Parathyroid adenoma (tissue), 2 donors: Measurements from ENCODE around the gene ARL4C.

Source experiments
- H2AFZ ChIP-seq: fragments of 300-600 bp; sonication (generic); one replicate; pipeline ENCODE4 v1.7.0; 2017; ENCODE audit warnings: antibody characterized with exemption, mild to moderate bottlenecking
- H3K27ac ChIP-seq: fragments of 300-600 bp; sonication (generic); one replicate; pipeline ENCODE4 v1.7.0; 2017
- H3K27me3 ChIP-seq: fragments of 300-600 bp; sonication (generic); one replicate; pipeline ENCODE4 v1.7.0; 2017; ENCODE audit warnings: low read length; ENCODE audit not compliant: control insufficient read depth, insufficient read depth
- H3K36me3 ChIP-seq: fragments of 300-600 bp; sonication (generic); one replicate; pipeline ENCODE4 v1.7.0; 2017; ENCODE audit warnings: low read length; ENCODE audit not compliant: control insufficient read depth, insufficient read depth
- H3K4me1 ChIP-seq: fragments of 300-600 bp; sonication (generic); one replicate; pipeline ENCODE4 v1.7.0; 2017; ENCODE audit warnings: control low read depth
- H3K4me2 ChIP-seq: fragments of 300-600 bp; sonication (generic); one replicate; pipeline ENCODE4 v1.7.0; 2017; ENCODE audit warnings: low read length
- H3K4me3 ChIP-seq: fragments of 300-600 bp; sonication (generic); one replicate; pipeline ENCODE4 v1.7.0; 2017; ENCODE audit warnings: low read depth, low read length
- H3K79me2 ChIP-seq: fragments of 300-600 bp; sonication (generic); one replicate; pipeline ENCODE4 v1.7.0; 2017; ENCODE audit warnings: control low read depth
- H3K9ac ChIP-seq: fragments of 300-600 bp; sonication (generic); one replicate; pipeline ENCODE4 v1.7.0; 2017; ENCODE audit warnings: mild to moderate bottlenecking
- H3K9me3 ChIP-seq: fragments of 300-600 bp; sonication (generic); one replicate; pipeline ENCODE4 v1.7.0; 2017; ENCODE audit warnings: low read length; ENCODE audit not compliant: control insufficient read depth
- CTCF ChIP-seq: fragments of 300-600 bp; sonication (generic); IDR thresholded peaks from one replicate; pipeline ENCODE4 v1.7.0; 2017; ENCODE audit warnings: antibody characterized with exemption, mild to moderate bottlenecking
- donor health status: primary hyperparathyroidism.

ARL4C gene

GRCh38 chr2:234496055-234496834 is 636 bp downstream of the ARL4C start:
- no peaks in the 10 kb centered on the region for H3K9me3 ChIP-seq
- no peaks in the 10 kb centered on the region for H3K36me3 ChIP-seq
- H3K4me1 ChIP-seq, result no peaks in the 10 kb centered on the region
- H3K27me3 ChIP-seq, result no peaks in the 10 kb centered on the region
- peak overlapping the region; percentile 49 for H3K27ac ChIP-seq
- H3K9ac ChIP-seq, result no peak overlapping the region
- H3K4me2 ChIP-seq, result peak overlapping the region; percentile 87
- peak overlapping the region; percentile 86 for H2AFZ ChIP-seq
- no peaks in the 10 kb centered on the region for H3K79me2 ChIP-seq
- TF ChIP-seq CTCF, result no peak
- peak overlapping the region; percentile 54 for H3K4me3 ChIP-seq

DNA sequence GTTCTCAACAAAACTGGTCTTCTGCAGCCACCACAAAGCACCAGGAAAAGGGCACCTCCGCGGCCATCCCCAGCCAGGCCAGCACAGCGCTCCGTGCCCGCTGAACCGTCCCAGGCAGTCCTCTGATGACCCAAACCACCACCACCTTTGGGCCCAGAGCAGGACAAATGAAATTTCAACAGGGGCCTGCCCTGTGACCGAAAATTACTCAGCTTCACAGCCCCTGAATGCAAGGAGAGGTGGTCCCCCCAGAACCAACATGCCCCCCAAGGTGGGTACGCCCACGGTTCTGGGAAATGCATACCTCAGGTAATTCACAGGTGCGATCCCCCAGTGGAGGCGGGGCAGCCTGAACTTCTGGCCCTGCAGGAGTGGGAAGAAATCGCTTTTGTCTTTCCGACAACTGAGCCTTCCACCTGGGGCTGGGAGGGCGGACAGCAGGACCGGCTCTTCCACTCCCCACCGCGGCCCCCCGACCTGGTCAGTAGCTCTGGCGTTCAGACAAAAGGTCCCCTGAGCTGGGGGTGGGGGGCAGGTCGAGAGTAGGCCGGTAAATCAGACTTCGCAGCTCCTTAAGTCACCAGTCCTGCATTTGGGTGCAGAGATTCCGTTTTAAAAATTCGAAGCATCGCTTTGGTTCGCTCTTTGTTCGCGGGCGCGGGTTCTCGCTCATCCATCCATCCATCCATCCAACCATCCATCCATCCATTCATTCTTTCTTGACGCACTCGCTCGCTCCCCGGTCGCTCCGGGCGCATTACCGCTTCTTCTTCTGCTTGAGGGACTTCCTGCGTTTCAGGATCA is 1.4 kb downstream of the ARL4C start:
- no peaks in the 10 kb centered on the region for H3K36me3 ChIP-seq
- no peak overlapping the region for H3K9ac ChIP-seq
- TF ChIP-seq CTCF, result no peak
- no peak overlapping the region for H3K27ac ChIP-seq
- no peaks in the 10 kb centered on the region for H3K79me2 ChIP-seq
- no peaks in the 10 kb centered on the region for H3K4me1 ChIP-seq
- H3K27me3 ChIP-seq, result no peaks in the 10 kb centered on the region
- H3K4me2 ChIP-seq, result peak overlapping the region; percentile 87
- H2AFZ ChIP-seq, result peak overlapping the region; percentile 86
- H3K4me3 ChIP-seq, result peak overlapping the region; percentile 54
- H3K9me3 ChIP-seq, result no peaks in the 10 kb centered on the region

GRCh38 chr2:234494361-234495250 is 2.3 kb downstream of the ARL4C start:
- Histone ChIP-seq H2AFZ (no peak overlapping the region), H3K4me2 (no peak overlapping the region), H3K4me1 (no peaks in the 10 kb centered on the region), H3K4me3 (no peak overlapping the region), H3K27me3 (no peaks in the 10 kb centered on the region), H3K9ac (no peak overlapping the region), H3K36me3 (no peaks in the 10 kb centered on the region), H3K27ac (no peak overlapping the region), H3K79me2 (no peaks in the 10 kb centered on the region), H3K9me3 (no peaks in the 10 kb centered on the region)
- no peak for TF ChIP-seq CTCF

DNA sequence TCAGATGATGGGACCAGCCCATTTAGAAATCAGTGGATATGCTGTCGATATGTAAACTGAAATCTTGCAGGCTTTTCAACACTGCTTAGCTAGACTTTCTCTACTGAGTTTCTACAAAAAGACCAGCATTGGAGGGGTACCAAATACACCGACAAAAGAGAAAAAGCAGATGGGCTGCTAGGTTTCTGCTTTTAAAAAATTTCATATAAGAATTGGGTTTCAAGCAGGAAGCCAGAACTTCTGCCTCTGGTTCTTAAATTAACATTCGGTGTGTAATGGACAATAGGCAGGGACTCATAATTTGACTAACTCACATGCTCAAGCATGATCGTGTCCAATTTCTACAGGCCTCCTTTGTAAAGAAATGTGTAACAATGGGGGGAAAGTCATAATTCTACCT is 3.1 kb downstream of the ARL4C start:
- Histone ChIP-seq H3K9ac (no peak overlapping the region), H3K4me2 (no peak overlapping the region), H3K9me3 (no peaks in the 10 kb centered on the region), H3K79me2 (no peaks in the 10 kb centered on the region), H3K4me1 (no peaks in the 10 kb centered on the region), H3K27ac (no peak overlapping the region), H2AFZ (no peak overlapping the region), H3K27me3 (no peaks in the 10 kb centered on the region), H3K4me3 (no peak overlapping the region), H3K36me3 (no peaks in the 10 kb centered on the region)
- no peak for TF ChIP-seq CTCF
